HepG2 (cell line): ENCODE measurements around the gene FHIT. TPM values are rescaled to one million over a fixed set of nuclear protein-coding genes. Genes with fewer than 3 reads are reported as not detected.
A peak's percentile ranks its signal among the peaks of the same experiment; 100 is the strongest.

ENCODE experiments used
- ATAC-seq: fragments of 200-7000 bp; cut with Tn5 transposase; 3 replicates; pipeline ENCODE4 v1.9.1; 2020; ENCODE audit warnings: mild to moderate bottlenecking, moderate library complexity
- BruUV-seq: library from RNA; stranded (reverse); fragments of 400-500 nt; replicated peaks from 2 replicates; lab custom pipeline; 2021; lab: Mats Ljungman, UMichigan
- CTCF ChIA-PET: fragments of 300-600 bp; formaldehyde crosslinking; extraction: SDS; loops from one replicate; lab custom pipeline; 2021; ENCODE audit warnings: low total read pairs, inconsistent platforms, low intra/inter-chr PET ratio; lab: Yijun Ruan, JAX
- POLR2A ChIA-PET: fragments of 350-600 bp; sonication (Branson Sonifier 250); formaldehyde crosslinking; loops from one replicate; lab custom pipeline; 2020; ENCODE audit warnings: antibody characterized with exemption, inconsistent platforms; lab: Yijun Ruan, JAX
- DNase-seq: peaks from one replicate; pipeline ENCODE4 v3.0.0-alpha.2; 2015; ENCODE audit warnings: low spot score
- FAIRE-seq: peaks from 3 replicates; lab custom pipeline; 2011; peaks lifted over from hg19 to GRCh38; lab: Jason Lieb, UNC
- H2AFZ ChIP-seq: one replicate; pipeline ENCODE4 v1.6.1; 2011; ENCODE audit warnings: low read length, inconsistent platforms
- H3K27ac ChIP-seq: fragments of 300-600 bp; 3 replicates; pipeline ENCODE4 v1.8.0; 2011; ENCODE audit warnings: mixed run types, mild to moderate bottlenecking, mixed read lengths, low read length, inconsistent platforms; ENCODE audit not compliant: insufficient read depth; ENCODE audit errors: extremely low read length
- H3K27me3 ChIP-seq, 2 experiments: fragments of 200-600 bp in 1 of 2; 2 replicates in 1 of 2; 3 replicates in 1 of 2; pipeline versions ENCODE4 v1.6.0 to v1.8.0; 2011; ENCODE audit warnings: low read length in 2 of 2, mild to moderate bottlenecking in 2 of 2, moderate library complexity in 2 of 2, inconsistent platforms in 1 of 2; ENCODE audit not compliant: insufficient read depth in 2 of 2, control insufficient read depth in 1 of 2
- H3K36me3 ChIP-seq, 2 experiments: fragments of 200-600 bp in 1 of 2; replicated peaks in 1 of 2; 2 replicates in 1 of 2; 3 replicates in 1 of 2; pipeline versions ENCODE4 v1.5.1 to v1.8.0; 2011; ENCODE audit warnings: low read length in 2 of 2, inconsistent platforms in 1 of 2; ENCODE audit not compliant: insufficient read depth in 2 of 2, control insufficient read depth in 1 of 2
- H3K4me1 ChIP-seq: 2 replicates; pipeline ENCODE4 v1.5.1; 2012; ENCODE audit warnings: low read length, inconsistent platforms; ENCODE audit not compliant: insufficient read depth
- H3K4me2 ChIP-seq: 2 replicates; pipeline ENCODE4 v1.6.0; 2011; ENCODE audit warnings: low read depth, low read length, inconsistent platforms
- H3K4me3 ChIP-seq, 3 experiments: fragments of 200-600 bp in 1 of 3; sonication (generic), shearing (Covaris generic) in 1 of 3; replicated peaks in 1 of 3; 2 replicates each; pipeline ENCODE4 v1.5.1; 2011 to 2016; ENCODE audit warnings: low read length in 3 of 3, inconsistent platforms in 2 of 3, low read depth in 2 of 3, mild to moderate bottlenecking in 2 of 3, control low read depth in 1 of 3, mixed read lengths in 1 of 3; ENCODE audit not compliant: insufficient read depth in 1 of 3
- H3K79me2 ChIP-seq: one replicate; pipeline ENCODE4 v1.6.1; 2011; ENCODE audit warnings: low read length, inconsistent platforms; ENCODE audit not compliant: insufficient read depth
- H3K9ac ChIP-seq: 2 replicates; pipeline ENCODE4 v1.6.0; 2011; ENCODE audit warnings: mild to moderate bottlenecking, low read depth, low read length, inconsistent platforms; ENCODE audit not compliant: insufficient read depth
- H3K9me3 ChIP-seq: 2 replicates; pipeline ENCODE4 v1.5.1; 2012; ENCODE audit warnings: mild to moderate bottlenecking, low read length
- H4K20me1 ChIP-seq: 2 replicates; pipeline ENCODE4 v1.6.0; 2011; ENCODE audit warnings: inconsistent platforms, mild to moderate bottlenecking, low read length, moderate library complexity; ENCODE audit not compliant: insufficient read depth
- ADNP ChIP-seq: sonication (generic); formaldehyde crosslinking; IDR thresholded peaks from 2 replicates; pipeline ENCODE4 v1.4.0; 2020; ENCODE audit warnings: missing genetic modification reagents
- CBFB ChIP-seq: sonication (generic); formaldehyde crosslinking; IDR thresholded peaks from 2 replicates; pipeline ENCODE4 v1.4.0; 2020; ENCODE audit warnings: missing genetic modification reagents
- MNT ChIP-seq: fragments of 450-650 bp; IDR thresholded peaks from 2 replicates; pipeline ENCODE4 v1.6.1; 2016
- RBM39 ChIP-seq: fragments of 200-400 bp; formaldehyde crosslinking; IDR thresholded peaks from one replicate; pipeline ENCODE4 v1.6.1; 2018; ENCODE audit warnings: antibody characterized with exemption, mild to moderate bottlenecking, low read depth, low read length; ENCODE audit not compliant: poor library complexity, severe bottlenecking
- RFXAP ChIP-seq: sonication (generic); formaldehyde crosslinking; IDR thresholded peaks from 2 replicates; pipeline ENCODE4 v1.4.0; 2020; ENCODE audit warnings: missing genetic modification reagents, borderline replicate concordance
- TBP ChIP-seq: sonication (generic); formaldehyde crosslinking; IDR thresholded peaks from 2 replicates; pipeline ENCODE4 v1.5.0; 2020; ENCODE audit warnings: missing genetic modification reagents
- THAP8 ChIP-seq: sonication (generic); formaldehyde crosslinking; IDR thresholded peaks from 2 replicates; pipeline ENCODE4 v1.5.1; 2020; ENCODE audit warnings: missing genetic modification reagents, mild to moderate bottlenecking, borderline replicate concordance
- TOPORS ChIP-seq: sonication (generic); formaldehyde crosslinking; IDR thresholded peaks from 2 replicates; pipeline ENCODE4 v1.8.0; 2023; ENCODE audit warnings: mild to moderate bottlenecking, missing genetic modification reagents
- ZBTB3 ChIP-seq: sonication (generic); formaldehyde crosslinking; IDR thresholded peaks from 2 replicates; pipeline ENCODE4 v1.4.0; 2020; ENCODE audit warnings: low read depth, mild to moderate bottlenecking, moderate library complexity, missing genetic modification reagents, borderline replicate concordance
- ZNF18 ChIP-seq: sonication (generic); formaldehyde crosslinking; IDR thresholded peaks from 2 replicates; pipeline ENCODE4 v1.8.0; 2022; ENCODE audit warnings: mild to moderate bottlenecking, missing genetic modification reagents; ENCODE audit not compliant: insufficient replicate concordance
- ZNF383 ChIP-seq: sonication (generic); formaldehyde crosslinking; IDR thresholded peaks from 2 replicates; pipeline ENCODE4 v1.4.0; 2020; ENCODE audit warnings: missing genetic modification reagents, mild to moderate bottlenecking, borderline replicate concordance
- ZNF615 ChIP-seq: sonication (generic); formaldehyde crosslinking; IDR thresholded peaks from 2 replicates; pipeline ENCODE4 v1.5.0; 2020; ENCODE audit warnings: mild to moderate bottlenecking, missing genetic modification reagents, borderline replicate concordance
- ZZZ3 ChIP-seq: sonication (generic); formaldehyde crosslinking; IDR thresholded peaks from 2 replicates; pipeline ENCODE4 v1.4.0; 2020; ENCODE audit warnings: missing genetic modification reagents, mild to moderate bottlenecking, borderline replicate concordance
- WGBS: methylation state at CpG from one replicate; pipeline ENCODE4 v1.1.6; 2017; ENCODE audit warnings: low lambda C conversion rate; 5-methylcytosine and 5-hydroxymethylcytosine counted together
- in situ Hi-C: cut with HindIII; loops from 2 replicates; pipeline ENCODE4 v1.10.0; 2017; ENCODE audit warnings: low pct_unique_long_range_greater_than_20kb; ENCODE audit not compliant: extremely low pct_ligation_motif_present
- intact Hi-C: fragments of 100-400 bp; cut with micrococcal nuclease; formaldehyde crosslinking; loops from one replicate; pipeline ENCODE4 v1.10.0; 2022; ENCODE audit not compliant: unreplicated experiment
- polyA plus RNA-seq, 8 experiments: library from polyadenylated mRNA; depleted of rRNA in 3 of 8; stranded (reverse) in 7 of 8; unstranded in 1 of 8; fragments of >200 nt; fragmentation: Illumina TruSeq in 4 of 8; extraction: Trizol in 4 of 8; gene quantifications; 2 replicates each; pipeline versions ENCODE4 v1.2.1 to v1.2.3, GENCODE V29; 2011 to 2016; ENCODE audit warnings: low read depth in 4 of 8, missing spikeins in 1 of 8, mixed read lengths in 1 of 8; ENCODE audit not compliant: insufficient read depth in 1 of 8
- total RNA-seq, 5 experiments: library from RNA; depleted of rRNA; stranded (reverse); fragments of >200 nt; fragmentation: Illumina TruSeq; extraction: Trizol; gene quantifications; 2 replicates each; pipeline ENCODE4 v1.2.3, GENCODE V29; 2016; ENCODE audit warnings: low read depth in 1 of 5

The FHIT gene
- total and polyA plus RNA-seq, 2 of the 13 experiments (the other 11 are each of a cell fraction or from before 2014, with no cell fraction given): 4.0 to 4.6 TPM

- 0 out of 2 replicates have a peak, but pooled peaks cover 4% of the 10 kb centered on the region for H3K9me3 ChIP-seq
- DNase-seq (no peak), ATAC-seq (no peak), FAIRE-seq (no peak)
- ChIA-PET CTCF (no interaction called here), POLR2A (no interaction called here)
- no peaks in the 10 kb centered on the region for H4K20me1 ChIP-seq
- TF ChIP-seq ADNP (CRISPR knock-in tag) (no peak), MNT (0 out of 2 replicates have a peak, but pooled peaks have one; percentile 6)
- no peak overlapping the region for H2AFZ ChIP-seq
- intact Hi-C loops: no loop called here
- H3K9ac ChIP-seq: no peak overlapping the region
- in situ Hi-C loops: no loop called here
- 3% methylated on average over 3 of the region's 3 CpGs for WGBS
- no peak overlapping the region for H3K27ac ChIP-seq
- no TSS peak for BruUV-seq
- no peaks in the 10 kb centered on the region for H3K79me2 ChIP-seq
- no peak overlapping the region for H3K4me3 ChIP-seq
- H3K4me2 ChIP-seq: no peak overlapping the region
- H3K36me3 ChIP-seq: no peaks in the 10 kb centered on the region
- H3K27me3 ChIP-seq: no peaks in the 10 kb centered on the region
- H3K4me1 ChIP-seq: no peaks in the 10 kb centered on the region
Observed at GRCh38 chr3:60064210-60065178, 1186.8 kb downstream of the FHIT start.

DNA sequence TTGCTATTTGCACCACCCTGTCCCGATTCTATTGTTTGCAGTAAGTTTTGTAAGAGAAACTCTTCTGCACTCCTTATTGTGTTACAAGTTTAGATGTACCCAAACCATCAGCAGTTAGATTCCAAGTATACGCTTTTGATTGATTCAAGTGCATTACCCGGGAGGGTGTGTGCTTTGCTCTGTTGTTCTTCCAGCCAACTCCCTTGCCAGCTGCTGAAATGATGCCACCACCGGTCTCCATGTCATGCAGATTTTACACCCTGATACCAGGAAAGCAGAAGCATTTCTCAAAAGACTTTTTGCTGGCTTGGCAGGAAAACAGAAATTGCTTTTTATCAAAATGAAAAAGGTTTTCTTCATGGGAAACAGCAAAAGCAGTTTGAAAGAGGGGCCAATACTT is 1194.8 kb downstream of the FHIT start:
- no peak overlapping the region for H3K9ac ChIP-seq
- H3K27ac ChIP-seq: no peak overlapping the region
- ATAC-seq (no peak), FAIRE-seq (no peak), DNase-seq (no peak)
- ChIA-PET POLR2A (no interaction called here), CTCF (no interaction called here)
- in situ Hi-C loops: no loop called here
- no peaks in the 10 kb centered on the region for H3K27me3 ChIP-seq
- no peaks in the 10 kb centered on the region for H4K20me1 ChIP-seq
- intact Hi-C loops: no loop called here
- WGBS: 29% methylated on average over 4 of the region's 4 CpGs
- 0 out of 2 replicates have a peak, but pooled peaks cover 16% of the 10 kb centered on the region for H3K9me3 ChIP-seq
- no peaks in the 10 kb centered on the region for H3K79me2 ChIP-seq
- no peak overlapping the region for H3K4me3 ChIP-seq
- H2AFZ ChIP-seq: no peak overlapping the region
- no peaks in the 10 kb centered on the region for H3K4me1 ChIP-seq
- no peaks in the 10 kb centered on the region for H3K36me3 ChIP-seq
- BruUV-seq: no TSS peak
- no peak overlapping the region for H3K4me2 ChIP-seq
- TF ChIP-seq CBFB (no peak), THAP8 (CRISPR knock-in tag) (no peak), RFXAP (CRISPR knock-in tag) (no peak), TOPORS (CRISPR knock-in tag) (no peak), RBM39 (no peak), ZNF615 (CRISPR knock-in tag) (no peak), TBP (CRISPR knock-in tag) (no peak), ZZZ3 (no peak), ZNF18 (CRISPR knock-in tag) (no peak), ZBTB3 (CRISPR knock-in tag) (no peak), ZNF383 (no peak)
